ENCODE results near the gene MGRN1. TPM values are rescaled to one million over a fixed set of nuclear protein-coding genes. Genes with fewer than 3 reads are reported as not detected.

Gene MGRN1
- total RNA-seq, 4 donors from 2014 or later, result 30.8 to 58.2 (median 44.8) TPM

GRCh38 chr16:4613636-4614570 lies 10.7 kb upstream of the MGRN1 start:
- peaks cover 62% of the 10 kb centered on the region for H3K4me1 ChIP-seq
- no CpG with 5 or more reads among the region's 92 CpGs for WGBS

GRCh38 chr16:4614571-4615383 lies 9.8 kb upstream of the MGRN1 start, which contains the start of gene UBALD1:
Gene UBALD1 (minus strand): TSS chr16:4614888. CDS start chr16:4614797, 91 bp downstream.
- WGBS, result 52% methylated on average over 8 of the region's 100 CpGs
- TF ChIP-seq CTCF (IDR thresholded peaks at IDR 0.05) (no peak), POLR2AphosphoS5 (IDR thresholded peaks at IDR 0.05) (peak; percentile 47 to 84 (median 77)), EP300 (IDR thresholded peaks at IDR 0.05) (no peak)
- H3K27ac ChIP-seq, result peak within 1 kb of the TSS; percentile 80
- no peaks in the 10 kb centered on the region for H3K9me3 ChIP-seq
- peak; percentile 91 to 94 for DNase-seq (ENCODE audit: low spot score in 2 of 2)
- peaks cover 5% of the 10 kb centered on the region for H3K36me3 ChIP-seq
- H3K4me1 ChIP-seq, result peaks cover 65% of the 10 kb centered on the region
- peak within 1 kb of the TSS; percentile 99 for H3K4me3 ChIP-seq
- no peaks in the 10 kb centered on the region for H3K27me3 ChIP-seq

More at GRCh38 chr16:4613636-4614570, 10.7 kb upstream of the MGRN1 start:
- peaks cover 14% of the 10 kb centered on the region for H3K36me3 ChIP-seq
- no peak for DNase-seq (ENCODE audit: low spot score in 2 of 2)
- H3K4me3 ChIP-seq, result peak overlapping the region; percentile 99
- H3K27ac ChIP-seq, result peak overlapping the region; percentile 80
- TF ChIP-seq POLR2AphosphoS5 (IDR thresholded peaks at IDR 0.05) (peak in 1 of 3 donors; percentile 23), CTCF (IDR thresholded peaks at IDR 0.05) (no peak)
- no peaks in the 10 kb centered on the region for H3K9me3 ChIP-seq
- no peaks in the 10 kb centered on the region for H3K27me3 ChIP-seq

- TF ChIP-seq POLR2A (IDR thresholded peaks at IDR 0.05) (no peak), POLR2AphosphoS5 (IDR thresholded peaks at IDR 0.05) (no peak), CTCF (IDR thresholded peaks at IDR 0.05) (no peak), EP300 (IDR thresholded peaks at IDR 0.05) (no peak)
- H3K4me1 ChIP-seq, result peaks cover 65% of the 10 kb centered on the region
- H3K4me3 ChIP-seq, result peak overlapping the region; percentile 99
- 43% methylated on average over 15 of the region's 39 CpGs for WGBS
- no peak for DNase-seq (ENCODE audit: low spot score in 2 of 2)
- H3K9me3 ChIP-seq, result no peaks in the 10 kb centered on the region
- no peaks in the 10 kb centered on the region for H3K36me3 ChIP-seq
- H3K27ac ChIP-seq, result peak overlapping the region; percentile 80
- H3K27me3 ChIP-seq, result no peaks in the 10 kb centered on the region
Measured at GRCh38 chr16:4615384-4616046, 9.1 kb upstream of the MGRN1 start.

- no peaks in the 10 kb centered on the region for H3K36me3 ChIP-seq
- H3K9me3 ChIP-seq, result no peaks in the 10 kb centered on the region
- peak overlapping the region; percentile 99 for H3K4me3 ChIP-seq
- H3K27me3 ChIP-seq, result no peaks in the 10 kb centered on the region
- H3K4me1 ChIP-seq, result peaks cover 63% of the 10 kb centered on the region
- under 1% methylated on average over 40 of the region's 57 CpGs for WGBS
- H3K27ac ChIP-seq, result peak overlapping the region; percentile 96
- peak; percentile 100 for DNase-seq (ENCODE audit: low spot score in 2 of 2)
- TF ChIP-seq EP300 (IDR thresholded peaks at IDR 0.05) (no peak), CTCF (IDR thresholded peaks at IDR 0.05) (peak in 1 of 2 donors; percentile 28), POLR2AphosphoS5 (IDR thresholded peaks at IDR 0.05) (peak in 1 of 3 donors; percentile 43), POLR2A (IDR thresholded peaks at IDR 0.05) (no peak)
Measured at GRCh38 chr16:4616047-4616811, 8.4 kb upstream of the MGRN1 start.
